Lower lobe of right lung (tissue), 2 donors: Measurements from ENCODE around the gene PDE4D. TPM values are rescaled to one million over a fixed set of nuclear protein-coding genes. Genes with fewer than 3 reads are reported as not detected.

Experiments
- ATAC-seq, 2 donors: fragments of 200-7000 bp; cut with Tn5 transposase; one replicate each; pipeline ENCODE4 v1.9.1; 2020 to 2022; ENCODE audit warnings: mild to moderate bottlenecking in 2 of 2, moderate library complexity in 2 of 2
- DNase-seq: peaks from one replicate; pipeline ENCODE4 v3.0.0-alpha.2; 2020
- H3K27ac ChIP-seq: fragments of 200-600 bp; one replicate; pipeline ENCODE4 v1.8.0; 2022
- H3K27me3 ChIP-seq: fragments of 200-600 bp; one replicate; pipeline ENCODE4 v1.8.0; 2022; ENCODE audit warnings: low read depth
- H3K36me3 ChIP-seq: fragments of 200-600 bp; one replicate; pipeline ENCODE4 v1.8.0; 2022; ENCODE audit warnings: mild to moderate bottlenecking
- H3K4me1 ChIP-seq: fragments of 200-600 bp; one replicate; pipeline ENCODE4 v1.8.0; 2022
- H3K4me3 ChIP-seq: fragments of 200-600 bp; one replicate; pipeline ENCODE4 v1.8.0; 2022; ENCODE audit warnings: mild to moderate bottlenecking
- H3K9me3 ChIP-seq: fragments of 200-600 bp; one replicate; pipeline ENCODE4 v1.8.0; 2022
- CTCF ChIP-seq: fragments of 200-600 bp; IDR thresholded peaks from one replicate; pipeline ENCODE4 v1.8.0; 2022; ENCODE audit warnings: antibody characterized with exemption, mild to moderate bottlenecking
- intact Hi-C: fragments of 100-400 bp; cut with DNase I; formaldehyde crosslinking; loops from one replicate; pipeline ENCODE4 v1.11.0; 2022
- total RNA-seq: library from RNA; stranded (reverse); fragmentation: NEBNext Ultra II Directional; extraction: Animal tissue kit (Norgen Biotek cat#: 25700); gene quantifications from one replicate; pipeline ENCODE4 v1.2.1, GENCODE V29; 2021
- donor health status: DM: no; HTN: yes; CAD: no; lungs with severe emphysema.

PDE4D gene
- total RNA-seq, 1 donor from 2014 or later, result 71.3 TPM

- no peak for TF ChIP-seq CTCF
These were observed 133.8 kb downstream of the PDE4D start for GRCh38 chr5:59759600-59760351.

GRCh38 chr5:59758566-59758965 is 135.0 kb downstream of the PDE4D start:
- H3K9me3 ChIP-seq, result no peaks in the 10 kb centered on the region
- H3K27ac ChIP-seq, result no peak overlapping the region
- DNase-seq, result no peak
- intact Hi-C loops, result no loop called here
- no peaks in the 10 kb centered on the region for H3K27me3 ChIP-seq
- H3K4me3 ChIP-seq, result no peak overlapping the region
- H3K4me1 ChIP-seq, result peaks cover 5% of the 10 kb centered on the region
- no peaks in the 10 kb centered on the region for H3K36me3 ChIP-seq
- no peak for TF ChIP-seq CTCF
- no peak for ATAC-seq

More at GRCh38 chr5:59759600-59760351, 133.8 kb downstream of the PDE4D start:
- peaks cover 5% of the 10 kb centered on the region for H3K4me1 ChIP-seq
- intact Hi-C loops, result no loop called here
- ATAC-seq (no peak), DNase-seq (no peak)
- H3K4me3 ChIP-seq, result no peak overlapping the region
- no peak overlapping the region for H3K27ac ChIP-seq
- H3K27me3 ChIP-seq, result no peaks in the 10 kb centered on the region
- H3K9me3 ChIP-seq, result no peaks in the 10 kb centered on the region
- no peaks in the 10 kb centered on the region for H3K36me3 ChIP-seq

- Histone ChIP-seq H3K36me3 (no peaks in the 10 kb centered on the region), H3K4me3 (no peak overlapping the region)
- TF ChIP-seq CTCF, result no peak
These were observed 136.1 kb downstream of the PDE4D start for GRCh38 chr5:59757442-59757841.

GRCh38 chr5:59756373-59757035 is 137.0 kb downstream of the PDE4D start:
- Histone ChIP-seq H3K27me3 (no peaks in the 10 kb centered on the region), H3K36me3 (no peaks in the 10 kb centered on the region), H3K4me1 (peaks cover 5% of the 10 kb centered on the region), H3K9me3 (no peaks in the 10 kb centered on the region), H3K27ac (no peak overlapping the region), H3K4me3 (no peak overlapping the region)
- no peak for TF ChIP-seq CTCF
- DNase-seq (no peak), ATAC-seq (no peak)
- intact Hi-C loops, result no loop called here

More at GRCh38 chr5:59757442-59757841, 136.1 kb downstream of the PDE4D start:
- H3K9me3 ChIP-seq, result no peaks in the 10 kb centered on the region
- H3K27ac ChIP-seq, result no peak overlapping the region
- peaks cover 5% of the 10 kb centered on the region for H3K4me1 ChIP-seq
- DNase-seq (no peak), ATAC-seq (no peak)
- intact Hi-C loops, result no loop called here
- H3K27me3 ChIP-seq, result no peaks in the 10 kb centered on the region

- ATAC-seq (no peak), DNase-seq (no peak)
- intact Hi-C loops, result no loop called here
- Histone ChIP-seq H3K36me3 (no peaks in the 10 kb centered on the region), H3K9me3 (no peaks in the 10 kb centered on the region), H3K4me3 (no peak overlapping the region), H3K4me1 (no peaks in the 10 kb centered on the region), H3K27me3 (no peaks in the 10 kb centered on the region), H3K27ac (no peak overlapping the region)
- no peak for TF ChIP-seq CTCF
These were observed 138.1 kb downstream of the PDE4D start for GRCh38 chr5:59755476-59755875.
